Natural killer cell (primary cell): ENCODE data around the gene THRB. TPM values are rescaled to one million over a fixed set of nuclear protein-coding genes. Genes with fewer than 3 reads are reported as not detected.

Source experiments
- ATAC-seq, 3 donors: fragments of 150-1000 bp in 2 of 3; fragments of 200-7000 bp in 1 of 3; cut with Tn5 transposase; 1 replicate in 1 of 3; 2 replicates in 2 of 3; pipeline ENCODE4 v1.10.0; 2021; ENCODE audit warnings: mild to moderate bottlenecking in 2 of 3, moderate library complexity in 2 of 3
- DNase-seq, 2 donors: peaks; one replicate each; pipeline versions ENCODE4 v3.0.0 to v3.0.0-alpha.2; 2013 to 2021; ENCODE audit warnings: mixed read lengths in 1 of 2
- H3K27ac ChIP-seq: one replicate; pipeline ENCODE4 v1.5.1; 2013; ENCODE audit warnings: mild to moderate bottlenecking, low read length
- H3K27me3 ChIP-seq: one replicate; pipeline ENCODE4 v1.6.1; 2013; ENCODE audit warnings: low read length; ENCODE audit not compliant: control insufficient read depth, insufficient read depth
- H3K36me3 ChIP-seq: one replicate; pipeline ENCODE4 v1.6.1; 2013; ENCODE audit warnings: low read length; ENCODE audit not compliant: control insufficient read depth, insufficient read depth
- H3K4me1 ChIP-seq: one replicate; pipeline ENCODE4 v1.6.1; 2013; ENCODE audit warnings: low read length; ENCODE audit not compliant: control insufficient read depth, insufficient read depth
- H3K4me3 ChIP-seq: one replicate; pipeline ENCODE4 v1.5.1; 2013; ENCODE audit warnings: low read length
- H3K9me3 ChIP-seq: one replicate; pipeline ENCODE4 v1.6.1; 2013; ENCODE audit warnings: low read length; ENCODE audit not compliant: control insufficient read depth, insufficient read depth
- H3K27ac Mint-ChIP-seq, 2 donors: one replicate each; pipeline ENCODE4 v1.8.0; 2022; ENCODE audit warnings: mild to moderate bottlenecking in 2 of 2, mixed read lengths in 2 of 2, moderate library complexity in 1 of 2
- H3K27me3 Mint-ChIP-seq, 2 donors: one replicate each; pipeline ENCODE4 v1.8.0; 2022; ENCODE audit warnings: low read depth in 2 of 2, mixed read lengths in 2 of 2
- H3K36me3 Mint-ChIP-seq: one replicate; pipeline ENCODE4 v1.8.0; 2022; ENCODE audit warnings: mixed read lengths
- H3K4me1 Mint-ChIP-seq, 2 donors: one replicate each; pipeline ENCODE4 v1.8.0; 2022; ENCODE audit warnings: mixed read lengths in 2 of 2
- H3K4me3 Mint-ChIP-seq: one replicate; pipeline ENCODE4 v1.8.0; 2022; ENCODE audit warnings: mild to moderate bottlenecking, moderate library complexity, mixed read lengths
- H3K9me3 Mint-ChIP-seq, 2 donors: one replicate each; pipeline ENCODE4 v1.8.0; 2022; ENCODE audit warnings: mixed read lengths in 2 of 2
- WGBS: methylation state at CpG from one replicate; pipeline ENCODE4 v1.1.7; 2013; ENCODE audit warnings: missing lambda C conversion rate; ENCODE audit not compliant: insufficient coverage; 5-methylcytosine and 5-hydroxymethylcytosine counted together
- intact Hi-C: fragments of 100-400 bp; cut with micrococcal nuclease; formaldehyde crosslinking; loops from one replicate; pipeline ENCODE4 v1.14.2; 2022
- total RNA-seq, 4 donors: library from RNA; stranded (reverse); fragments of 120-200 nt in 1 of 4; gene quantifications; one replicate each; pipeline versions ENCODE4 v1.2.3 to v1.2.4, GENCODE V29; 2013 to 2022
- TF ChIP-seq, protein P1 (sequence below): fragments of 200-600 bp; IDR thresholded peaks from one replicate; pipeline ENCODE4 v1.8.0; 2022; ENCODE audit warnings: antibody characterized with exemption

THRB gene
- total RNA-seq, 3 donors from 2014 or later (not counting 1 experiment from before 2014, with no cell fraction given) = 0.05 TPM; not detected in 2

DNA sequence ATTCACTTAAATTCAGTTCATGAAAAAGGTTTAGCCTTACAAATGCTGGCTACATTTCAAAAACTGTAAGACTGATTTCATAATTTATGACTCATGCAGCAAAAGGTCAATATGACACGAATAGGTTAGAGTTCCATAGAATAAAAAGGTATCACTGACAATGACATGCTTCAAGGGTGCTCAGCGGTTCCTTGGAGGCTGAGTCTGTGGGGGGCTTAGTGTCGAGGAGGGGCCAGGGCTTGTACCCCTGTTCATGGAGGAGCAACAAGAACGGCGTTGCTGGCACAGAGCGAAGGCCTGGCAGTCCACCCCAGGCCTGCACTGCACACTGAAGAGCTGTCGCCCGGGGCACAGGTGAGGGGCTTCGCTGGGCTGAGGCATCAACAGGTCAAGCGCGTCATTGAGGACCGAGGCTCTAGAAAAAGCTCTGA is 375.3 kb downstream of the THRB start:
- Histone ChIP-seq H3K27ac (no peak overlapping the region), H3K36me3 (no peaks in the 10 kb centered on the region), H3K4me1 (no peaks in the 10 kb centered on the region), H3K9me3 (no peaks in the 10 kb centered on the region), H3K4me3 (no peak overlapping the region), H3K27me3 (no peaks in the 10 kb centered on the region)
- TF ChIP-seq, protein P1, sequence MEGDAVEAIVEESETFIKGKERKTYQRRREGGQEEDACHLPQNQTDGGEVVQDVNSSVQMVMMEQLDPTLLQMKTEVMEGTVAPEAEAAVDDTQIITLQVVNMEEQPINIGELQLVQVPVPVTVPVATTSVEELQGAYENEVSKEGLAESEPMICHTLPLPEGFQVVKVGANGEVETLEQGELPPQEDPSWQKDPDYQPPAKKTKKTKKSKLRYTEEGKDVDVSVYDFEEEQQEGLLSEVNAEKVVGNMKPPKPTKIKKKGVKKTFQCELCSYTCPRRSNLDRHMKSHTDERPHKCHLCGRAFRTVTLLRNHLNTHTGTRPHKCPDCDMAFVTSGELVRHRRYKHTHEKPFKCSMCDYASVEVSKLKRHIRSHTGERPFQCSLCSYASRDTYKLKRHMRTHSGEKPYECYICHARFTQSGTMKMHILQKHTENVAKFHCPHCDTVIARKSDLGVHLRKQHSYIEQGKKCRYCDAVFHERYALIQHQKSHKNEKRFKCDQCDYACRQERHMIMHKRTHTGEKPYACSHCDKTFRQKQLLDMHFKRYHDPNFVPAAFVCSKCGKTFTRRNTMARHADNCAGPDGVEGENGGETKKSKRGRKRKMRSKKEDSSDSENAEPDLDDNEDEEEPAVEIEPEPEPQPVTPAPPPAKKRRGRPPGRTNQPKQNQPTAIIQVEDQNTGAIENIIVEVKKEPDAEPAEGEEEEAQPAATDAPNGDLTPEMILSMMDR = no peak
- ATAC-seq = no peak
- 90% methylated on average over 12 of the region's 12 CpGs for WGBS
- no peaks in the 10 kb centered on the region for H3K36me3 Mint-ChIP-seq
- no peak overlapping the region for H3K27ac Mint-ChIP-seq
- no peak for DNase-seq
- H3K27me3 Mint-ChIP-seq = no peaks in the 10 kb centered on the region
- intact Hi-C loops = no loop called here
- no peaks in the 10 kb centered on the region for H3K4me1 Mint-ChIP-seq
- H3K4me3 Mint-ChIP-seq = no peak overlapping the region
- H3K9me3 Mint-ChIP-seq = no peaks in the 10 kb centered on the region

DNA sequence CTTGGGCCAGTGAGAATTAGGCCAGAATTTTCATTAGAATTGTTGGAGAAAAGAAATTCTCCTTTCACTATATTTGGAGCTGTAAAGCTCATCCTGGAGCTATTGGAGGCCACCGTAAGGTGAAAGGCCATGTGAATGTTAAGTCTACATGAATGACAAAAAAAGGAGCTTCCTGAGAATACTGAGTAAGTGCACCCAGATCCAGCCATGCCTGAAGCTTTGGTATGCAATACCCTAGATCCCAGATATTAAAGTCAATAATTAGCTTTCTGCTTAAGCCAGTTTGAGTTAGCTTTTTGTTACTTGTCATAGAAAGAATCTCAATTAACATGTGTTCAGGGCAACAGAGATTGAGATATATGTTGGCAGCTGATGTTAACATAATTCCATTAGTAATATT is 377.1 kb downstream of the THRB start:
- Mint-ChIP-seq H3K27ac (no peak overlapping the region), H3K4me1 (no peaks in the 10 kb centered on the region), H3K36me3 (no peaks in the 10 kb centered on the region), H3K9me3 (no peaks in the 10 kb centered on the region), H3K27me3 (no peaks in the 10 kb centered on the region), H3K4me3 (no peak overlapping the region)
- DNase-seq (no peak), ATAC-seq (no peak)
- Histone ChIP-seq H3K9me3 (no peaks in the 10 kb centered on the region), H3K4me3 (no peak overlapping the region), H3K36me3 (no peaks in the 10 kb centered on the region), H3K27ac (no peak overlapping the region), H3K27me3 (no peaks in the 10 kb centered on the region), H3K4me1 (no peaks in the 10 kb centered on the region)
- TF ChIP-seq, protein P1 = no peak
- intact Hi-C loops = no loop called here
- 100% methylated on average over 1 of the region's 1 CpG for WGBS

DNA sequence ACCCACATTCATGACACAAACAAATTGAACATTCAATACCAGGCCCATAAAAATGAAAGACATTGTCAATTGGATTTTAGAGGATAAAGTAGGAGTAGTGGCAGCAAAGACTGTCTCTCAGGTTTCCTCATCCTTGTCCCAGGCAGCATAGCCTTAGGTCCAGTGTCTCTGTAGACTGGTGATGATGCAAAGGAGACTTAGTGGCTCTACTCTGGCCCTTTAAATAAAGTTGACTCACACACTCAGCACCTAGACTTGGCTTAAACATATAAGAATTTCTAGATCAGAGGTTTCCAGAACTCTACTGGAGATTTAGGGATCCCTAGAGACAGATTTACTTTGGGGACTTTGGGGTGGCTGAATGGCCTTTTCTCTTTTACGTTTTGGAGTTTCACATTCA is 382.9 kb downstream of the THRB start:
- 92% methylated on average over 1 of the region's 1 CpG for WGBS
- TF ChIP-seq, protein P1 = no peak
- H3K9me3 Mint-ChIP-seq = peaks cover 0 to 2% of the 10 kb centered on the region in 2 donors

DNA sequence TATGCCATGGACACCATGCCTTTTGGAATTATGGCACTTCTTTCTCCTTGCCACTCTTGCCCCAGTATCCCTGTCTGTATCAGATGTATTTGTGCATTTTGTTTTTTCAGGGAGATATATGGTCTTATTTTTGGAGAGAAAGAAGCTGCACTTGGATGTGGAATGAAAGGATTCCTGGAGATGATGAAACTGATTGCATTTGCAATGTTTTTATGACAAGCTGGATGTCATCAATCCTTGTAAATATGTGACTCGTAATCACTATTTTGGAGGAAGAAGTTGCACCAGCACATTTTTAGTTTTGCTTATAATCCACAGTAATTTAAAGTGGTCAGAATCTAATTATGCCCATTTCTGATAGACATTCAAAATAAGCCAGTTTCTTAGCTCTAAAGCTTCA is 384.6 kb downstream of the THRB start:
- TF ChIP-seq, protein P1 = no peak
- Histone ChIP-seq H3K27ac (no peak overlapping the region), H3K4me1 (no peaks in the 10 kb centered on the region), H3K9me3 (no peaks in the 10 kb centered on the region), H3K36me3 (no peaks in the 10 kb centered on the region), H3K4me3 (no peak overlapping the region), H3K27me3 (no peaks in the 10 kb centered on the region)
- Mint-ChIP-seq H3K4me1 (no peaks in the 10 kb centered on the region), H3K36me3 (no peaks in the 10 kb centered on the region), H3K27me3 (no peaks in the 10 kb centered on the region), H3K27ac (no peak overlapping the region), H3K4me3 (no peak overlapping the region), H3K9me3 (peaks cover 0 to 2% of the 10 kb centered on the region in 2 donors)
- DNase-seq (no peak), ATAC-seq (no peak)
- intact Hi-C loops = no loop called here
- 78% methylated on average over 1 of the region's 1 CpG for WGBS

More for the DNA sequence above, 382.9 kb downstream of the THRB start:
- intact Hi-C loops = no loop called here
- H3K4me3 ChIP-seq = no peak overlapping the region
- no peak overlapping the region for H3K4me3 Mint-ChIP-seq
- no peaks in the 10 kb centered on the region for H3K27me3 ChIP-seq
- no peaks in the 10 kb centered on the region for H3K4me1 Mint-ChIP-seq
- H3K4me1 ChIP-seq = no peaks in the 10 kb centered on the region
- H3K27me3 Mint-ChIP-seq = no peaks in the 10 kb centered on the region
- no peak overlapping the region for H3K27ac Mint-ChIP-seq
- H3K36me3 Mint-ChIP-seq = no peaks in the 10 kb centered on the region
- H3K36me3 ChIP-seq = no peaks in the 10 kb centered on the region
- ATAC-seq = no peak
- H3K9me3 ChIP-seq = no peaks in the 10 kb centered on the region
- H3K27ac ChIP-seq = no peak overlapping the region
- no peak for DNase-seq
